ENCODE measurements around the gene P3H2. TPM values are rescaled to one million over a fixed set of nuclear protein-coding genes. Genes with fewer than 3 reads are reported as not detected.
A peak's percentile ranks its signal among the peaks of the same experiment; 100 is the strongest.

Gene P3H2
- total RNA-seq, 1 donor from 2014 or later, result 21.9 TPM

GRCh38 chr3:190125436-190126068 is 4.9 kb upstream of the P3H2 start:
- TF ChIP-seq, protein P1, sequence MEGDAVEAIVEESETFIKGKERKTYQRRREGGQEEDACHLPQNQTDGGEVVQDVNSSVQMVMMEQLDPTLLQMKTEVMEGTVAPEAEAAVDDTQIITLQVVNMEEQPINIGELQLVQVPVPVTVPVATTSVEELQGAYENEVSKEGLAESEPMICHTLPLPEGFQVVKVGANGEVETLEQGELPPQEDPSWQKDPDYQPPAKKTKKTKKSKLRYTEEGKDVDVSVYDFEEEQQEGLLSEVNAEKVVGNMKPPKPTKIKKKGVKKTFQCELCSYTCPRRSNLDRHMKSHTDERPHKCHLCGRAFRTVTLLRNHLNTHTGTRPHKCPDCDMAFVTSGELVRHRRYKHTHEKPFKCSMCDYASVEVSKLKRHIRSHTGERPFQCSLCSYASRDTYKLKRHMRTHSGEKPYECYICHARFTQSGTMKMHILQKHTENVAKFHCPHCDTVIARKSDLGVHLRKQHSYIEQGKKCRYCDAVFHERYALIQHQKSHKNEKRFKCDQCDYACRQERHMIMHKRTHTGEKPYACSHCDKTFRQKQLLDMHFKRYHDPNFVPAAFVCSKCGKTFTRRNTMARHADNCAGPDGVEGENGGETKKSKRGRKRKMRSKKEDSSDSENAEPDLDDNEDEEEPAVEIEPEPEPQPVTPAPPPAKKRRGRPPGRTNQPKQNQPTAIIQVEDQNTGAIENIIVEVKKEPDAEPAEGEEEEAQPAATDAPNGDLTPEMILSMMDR (IDR thresholded peaks at IDR 0.05), result no peak
- Mint-ChIP-seq H3K36me3 (ENCODE audit: low read depth) (no peaks in the 10 kb centered on the region), H3K9me3 (ENCODE audit: low read depth) (no peaks in the 10 kb centered on the region), H3K4me1 (ENCODE audit: low read depth) (peaks cover 37% of the 10 kb centered on the region), H3K27me3 (ENCODE audit: low read depth) (no peaks in the 10 kb centered on the region), H3K27ac (ENCODE audit: unreplicated experiment) (no peak overlapping the region), H3K4me3 (ENCODE audit: unreplicated experiment) (no peak overlapping the region)
- no peak for DNase-seq (ENCODE audit: low spot score)

DNA sequence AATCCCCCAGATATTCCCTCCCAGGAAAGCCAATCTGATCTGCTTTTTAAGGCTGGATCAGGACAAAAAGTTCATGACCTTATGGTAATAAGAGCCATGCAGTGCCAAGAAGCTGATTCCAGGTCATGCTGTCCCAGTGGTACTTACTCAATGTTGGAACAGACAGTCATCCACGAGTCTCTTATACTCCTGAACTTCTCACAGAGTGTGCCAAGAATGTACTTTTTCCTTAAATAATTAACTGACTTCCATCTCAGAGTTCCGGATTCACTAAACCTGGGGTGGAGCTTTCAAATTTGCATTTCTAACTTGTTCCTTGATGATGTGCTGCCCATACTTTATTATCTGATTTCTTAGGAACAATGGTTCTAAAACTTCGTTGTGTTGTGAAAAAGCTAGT is 3.4 kb upstream of the P3H2 start:
- Mint-ChIP-seq H3K27me3 (ENCODE audit: low read depth) (no peaks in the 10 kb centered on the region), H3K36me3 (ENCODE audit: low read depth) (no peaks in the 10 kb centered on the region), H3K27ac (ENCODE audit: unreplicated experiment) (no peak overlapping the region), H3K4me1 (ENCODE audit: low read depth) (peaks cover 43% of the 10 kb centered on the region), H3K4me3 (ENCODE audit: unreplicated experiment) (no peak overlapping the region), H3K9me3 (ENCODE audit: low read depth) (no peaks in the 10 kb centered on the region)
- TF ChIP-seq, protein P1 (IDR thresholded peaks at IDR 0.05), result no peak
- DNase-seq (ENCODE audit: low spot score), result no peak

- Mint-ChIP-seq H3K4me1 (ENCODE audit: low read depth) (peaks cover 61% of the 10 kb centered on the region), H3K27me3 (ENCODE audit: low read depth) (no peaks in the 10 kb centered on the region), H3K4me3 (ENCODE audit: unreplicated experiment) (no peak overlapping the region), H3K9me3 (ENCODE audit: low read depth) (no peaks in the 10 kb centered on the region), H3K27ac (ENCODE audit: unreplicated experiment) (peak overlapping the region; percentile 81), H3K36me3 (ENCODE audit: low read depth) (no peaks in the 10 kb centered on the region)
- no peak for DNase-seq (ENCODE audit: low spot score)
- TF ChIP-seq, protein P1 (IDR thresholded peaks at IDR 0.05), result peak; percentile 36
Observed at GRCh38 chr3:190122198-190122771, 1.6 kb upstream of the P3H2 start.

GRCh38 chr3:190121383-190121782 is 686 bp upstream of the P3H2 start:
- Mint-ChIP-seq H3K27ac (ENCODE audit: unreplicated experiment) (peak overlapping the region; percentile 67), H3K36me3 (ENCODE audit: low read depth) (no peaks in the 10 kb centered on the region)

DNA sequence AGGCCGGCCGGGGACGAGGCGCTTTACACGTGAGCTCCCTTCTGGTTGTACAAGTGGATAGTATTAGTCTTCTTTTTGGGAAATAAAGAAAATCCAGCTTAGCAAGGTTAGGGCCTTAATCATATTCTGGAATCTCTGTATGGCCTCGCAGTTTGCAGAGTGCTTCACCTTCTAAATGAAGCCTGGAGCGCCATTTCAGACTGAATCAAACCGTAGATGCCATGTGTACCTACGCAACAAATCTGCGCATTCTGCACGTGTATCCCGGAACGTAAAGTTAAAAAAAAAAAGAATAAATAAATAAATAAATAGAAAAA is 322 bp upstream of the P3H2 start:
- no peaks in the 10 kb centered on the region for H3K27me3 Mint-ChIP-seq (ENCODE audit: low read depth)
- H3K27ac Mint-ChIP-seq (ENCODE audit: unreplicated experiment), result peak overlapping the region; percentile 80
- no peaks in the 10 kb centered on the region for H3K9me3 Mint-ChIP-seq (ENCODE audit: low read depth)
- H3K4me3 Mint-ChIP-seq (ENCODE audit: unreplicated experiment), result peak overlapping the region; percentile 70
- TF ChIP-seq, protein P1 (IDR thresholded peaks at IDR 0.05), result peak; percentile 55
- DNase-seq (ENCODE audit: low spot score), result no peak
- no peaks in the 10 kb centered on the region for H3K36me3 Mint-ChIP-seq (ENCODE audit: low read depth)
- peaks cover 74% of the 10 kb centered on the region for H3K4me1 Mint-ChIP-seq (ENCODE audit: low read depth)

More at GRCh38 chr3:190121383-190121782, 686 bp upstream of the P3H2 start:
- TF ChIP-seq, protein P1 (IDR thresholded peaks at IDR 0.05), result no peak
- Mint-ChIP-seq H3K9me3 (ENCODE audit: low read depth) (no peaks in the 10 kb centered on the region), H3K4me1 (ENCODE audit: low read depth) (peaks cover 70% of the 10 kb centered on the region), H3K27me3 (ENCODE audit: low read depth) (no peaks in the 10 kb centered on the region), H3K4me3 (ENCODE audit: unreplicated experiment) (no peak overlapping the region)
- DNase-seq (ENCODE audit: low spot score), result no peak

Data from chondrocyte (in vitro differentiated cells).